OCI-LY7 (cell line): ENCODE results near the gene SKOR2. TPM values are rescaled to one million over a fixed set of nuclear protein-coding genes. Genes with fewer than 3 reads are reported as not detected.
"Not testable (repeated sequence)": the region's sequence is repeated elsewhere in the genome, so short reads cannot be mapped to it uniquely, and the experiment has no call there.

Experiments
- BruUV-seq: library from RNA; stranded (reverse); fragments of 400-500 nt; replicated peaks from 2 replicates; lab custom pipeline; 2021; lab: Mats Ljungman, UMichigan
- CTCF ChIA-PET: fragments of 300-600 bp; sonication (Branson Sonifier 250); formaldehyde crosslinking; loops from one replicate; lab custom pipeline; 2022; ENCODE audit warnings: antibody characterized with exemption; ENCODE audit not compliant: unreplicated experiment; lab: Charles Lee
- POLR2A ChIA-PET: fragments of 300-600 bp; sonication (Branson Sonifier 250); formaldehyde crosslinking; loops from one replicate; lab custom pipeline; 2022; ENCODE audit warnings: antibody characterized with exemption; lab: Charles Lee
- DNase-seq: peaks from one replicate; pipeline ENCODE4 v3.0.0-alpha.2; 2015; ENCODE audit warnings: low spot score
- H2AFZ ChIP-seq: fragments of 200-600 bp; sonication (generic), shearing (Covaris generic); 2 replicates; pipeline ENCODE4 v1.6.1; 2014; ENCODE audit warnings: mild to moderate bottlenecking, antibody characterized with exemption, low read length, moderate library complexity
- H3K27ac ChIP-seq: fragments of 200-600 bp; sonication (generic); 2 replicates; pipeline ENCODE4 v1.5.1; 2014; ENCODE audit warnings: mixed run types, low read depth, mild to moderate bottlenecking, moderate library complexity, low read length, inconsistent platforms; ENCODE audit not compliant: poor library complexity, severe bottlenecking
- H3K36me3 ChIP-seq: fragments of 200-600 bp; sonication (generic); 2 replicates; pipeline ENCODE4 v1.6.1; 2014; ENCODE audit warnings: mild to moderate bottlenecking, antibody characterized with exemption, low read length, moderate library complexity, mixed read lengths; ENCODE audit not compliant: insufficient read depth
- H3K4me1 ChIP-seq: fragments of 200-600 bp; sonication (generic); 2 replicates; pipeline ENCODE4 v1.5.1; 2014; ENCODE audit warnings: mild to moderate bottlenecking, low read length; ENCODE audit not compliant: insufficient read depth, poor library complexity, severe bottlenecking
- H3K4me2 ChIP-seq: fragments of 200-600 bp; sonication (generic); 2 replicates; pipeline ENCODE4 v1.6.1; 2014; ENCODE audit warnings: mild to moderate bottlenecking, low read length
- H3K4me3 ChIP-seq: fragments of 200-600 bp; sonication (generic); 2 replicates; pipeline ENCODE4 v1.5.1; 2014; ENCODE audit warnings: mild to moderate bottlenecking, low read depth, low read length; ENCODE audit not compliant: poor library complexity, severe bottlenecking
- H3K79me2 ChIP-seq: fragments of 200-600 bp; sonication (generic); 2 replicates; pipeline ENCODE4 v1.6.1; 2016; ENCODE audit warnings: low read depth, mild to moderate bottlenecking, low read length, moderate library complexity, mixed read lengths; ENCODE audit not compliant: insufficient read depth
- H3K9me2 ChIP-seq: fragments of 200-600 bp; sonication (generic); 2 replicates; pipeline ENCODE4 v1.6.1; 2016; ENCODE audit warnings: mild to moderate bottlenecking, low read length, mixed read lengths; ENCODE audit not compliant: insufficient read depth
- H3K9me3 ChIP-seq: fragments of 200-600 bp; sonication (generic); 2 replicates; pipeline ENCODE4 v1.6.1; 2014; ENCODE audit warnings: mild to moderate bottlenecking, mixed run types, low read length, mixed read lengths
- H4K20me1 ChIP-seq: fragments of 200-600 bp; sonication (generic); 2 replicates; pipeline ENCODE4 v1.6.1; 2014; ENCODE audit warnings: mild to moderate bottlenecking, antibody characterized with exemption, low read length, moderate library complexity, mixed read lengths; ENCODE audit not compliant: insufficient read depth
- CTCF ChIP-seq: fragments of 200-600 bp; sonication (generic); conservative IDR thresholded peaks from 2 replicates; pipeline ENCODE4 v1.5.1; 2014; ENCODE audit warnings: mild to moderate bottlenecking, antibody characterized with exemption, low read length, moderate library complexity, mixed read lengths
- EZH2phosphoT487 ChIP-seq: fragments of 200-600 bp; sonication (generic); IDR thresholded peaks from 2 replicates; pipeline ENCODE4 v1.6.1; 2018; ENCODE audit warnings: low read depth, borderline replicate concordance, mild to moderate bottlenecking, mixed run types, antibody characterized with exemption, low read length, moderate library complexity, mixed read lengths
- intact Hi-C: fragments of 100-400 bp; cut with micrococcal nuclease; formaldehyde crosslinking; loops from one replicate; pipeline ENCODE4 v1.10.0; 2022; ENCODE audit not compliant: unreplicated experiment
- small RNA-seq: library from RNA; depleted of rRNA; stranded (forward); fragments of <200 nt; gene quantifications from one replicate; pipeline ENCODE3, GENCODE V24; 2014
- total RNA-seq, 2 experiments: library from RNA; depleted of rRNA in 1 of 2; stranded (reverse); fragments of >200 nt in 1 of 2; shearing (Covaris generic) in 1 of 2; gene quantifications; 2 replicates each; pipeline ENCODE4 v1.2.3, GENCODE V29; 2014 to 2022

SKOR2 gene
- total RNA-seq, 2 experiments from 2014 or later: not detected

DNA sequence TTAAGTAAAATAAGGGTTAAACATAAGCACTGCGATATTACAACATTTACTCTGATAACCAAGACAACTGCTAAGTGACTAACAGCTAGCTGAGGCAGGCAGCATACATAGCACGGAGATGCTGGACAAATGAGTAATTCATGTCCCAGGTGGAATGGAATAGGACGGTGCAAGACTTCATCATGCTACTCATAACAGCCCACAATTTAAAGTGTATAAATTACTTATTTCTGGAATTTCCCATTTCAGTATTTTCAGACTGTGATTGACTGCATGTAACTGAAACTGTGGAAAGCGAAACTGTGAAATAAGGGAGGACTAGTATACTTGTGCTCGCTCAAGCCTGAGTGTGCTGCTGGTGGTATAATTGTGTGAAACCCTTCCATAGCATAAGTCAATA, 88.2 kb downstream of the SKOR2 start:
- Histone ChIP-seq H3K4me2 (no peak overlapping the region), H3K27ac (no peak overlapping the region), H2AFZ (no peak overlapping the region), H3K36me3 (no peaks in the 10 kb centered on the region), H3K79me2 (no peaks in the 10 kb centered on the region), H3K4me1 (no peaks in the 10 kb centered on the region), H4K20me1 (no peaks in the 10 kb centered on the region), H3K9me3 (no peaks in the 10 kb centered on the region), H3K4me3 (no peak overlapping the region), H3K9me2 (no peaks in the 10 kb centered on the region)
- BruUV-seq: no TSS peak
- TF ChIP-seq CTCF: no peak
- TF ChIP-seq EZH2phosphoT487: no peak
- DNase-seq: no peak
- POLR2A ChIA-PET: no interaction called here
- CTCF ChIA-PET: no interaction called here
- intact Hi-C loops: no loop called here

DNA sequence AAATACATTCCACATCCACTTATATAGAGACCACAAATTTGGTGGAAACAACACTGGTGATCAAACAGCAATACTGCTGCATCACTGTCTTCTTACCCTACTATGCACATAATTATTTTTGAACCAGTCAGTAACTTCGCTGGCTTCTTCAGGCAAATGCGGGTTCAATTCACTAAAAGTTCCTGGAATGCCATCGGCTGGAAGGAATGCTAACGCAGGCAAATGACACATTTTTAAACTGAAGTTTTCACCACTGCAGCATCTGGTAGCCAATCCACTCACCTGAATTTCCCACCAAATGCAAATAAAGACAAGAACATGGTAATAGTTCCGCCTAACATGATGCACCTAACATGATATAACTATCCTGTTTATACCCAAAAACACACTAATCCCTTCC, 91.2 kb downstream of the SKOR2 start:
- no TSS peak for BruUV-seq
- DNase-seq: no peak
- Histone ChIP-seq H3K9me2 (no peaks in the 10 kb centered on the region), H3K9me3 (no peaks in the 10 kb centered on the region), H2AFZ (no peak overlapping the region), H3K4me1 (no peaks in the 10 kb centered on the region), H3K4me3 (no peak overlapping the region), H3K36me3 (peaks cover 5% of the 10 kb centered on the region; the same call in 1 of the 2 replicates), H3K79me2 (no peaks in the 10 kb centered on the region), H3K4me2 (no peak overlapping the region), H3K27ac (no peak overlapping the region), H4K20me1 (no peaks in the 10 kb centered on the region)
- no peak for TF ChIP-seq EZH2phosphoT487
- no peak for TF ChIP-seq CTCF
- CTCF ChIA-PET: no interaction called here
- intact Hi-C loops: no loop called here
- POLR2A ChIA-PET: interaction anchor here (1.1 kb wide), 1 partner anchor 9 kb away, joined by 3 read pairs; no protein-coding TSS in a partner anchor

GRCh38 chr18:47158404-47158803, 93.1 kb downstream of the SKOR2 start:
- H3K4me2 ChIP-seq, POLR2A ChIA-PET: not testable (repeated sequence)

More at GRCh38 chr18:47158404-47158803, 93.1 kb downstream of the SKOR2 start:
- CTCF ChIA-PET, BruUV-seq, H3K79me2 ChIP-seq, H4K20me1 ChIP-seq, H3K4me1 ChIP-seq, H3K9me3 ChIP-seq, DNase-seq, H3K27ac ChIP-seq, H3K4me3 ChIP-seq, intact Hi-C loops, H3K9me2 ChIP-seq, H2AFZ ChIP-seq: not testable (repeated sequence)
- peaks cover 20% of the 10 kb centered on the region for H3K36me3 ChIP-seq

Small RNA genes lying within 50 kb of the gene (small RNA-seq; reads per million reads assigned to genes)
- gene RNU6-1131P: not detected

Other genes starting within 250 kb of the SKOR2 start
- gene ELOA2, start 216.0 kb downstream of the SKOR2 start, total RNA-seq (2014; rRNA removed; shearing (Covaris generic)): not detected in 2 replicates
- not detected in 2 replicates for gene ELOA2, start 216.0 kb downstream of the SKOR2 start, total RNA-seq (2022)
- 8.4 and 10.6 TPM in 2 replicates for gene HDHD2, start 101.2 kb downstream of the SKOR2 start, total RNA-seq (2014; rRNA removed; shearing (Covaris generic))
- gene HDHD2, start 101.2 kb downstream of the SKOR2 start, total RNA-seq (2022): 16.6 and 19.0 TPM in 2 replicates
- 11.6 and 18.2 TPM in 2 replicates for gene IER3IP1, start 75.3 kb downstream of the SKOR2 start, total RNA-seq (2014; rRNA removed; shearing (Covaris generic))
- 5.5 and 6.7 TPM in 2 replicates for gene IER3IP1, start 75.3 kb downstream of the SKOR2 start, total RNA-seq (2022)